Motor neuron (in vitro differentiated cells): Measurements from ENCODE around the gene QRFP. TPM values are rescaled to one million over a fixed set of nuclear protein-coding genes. Genes with fewer than 3 reads are reported as not detected.

Experiments used
- ATAC-seq, 8 experiments: fragments of 200-7000 bp; cut with Tn5 transposase; replicated peaks in 6 of 8; 2 replicates each; pipeline ENCODE4 v1.8.0; 2021; ENCODE audit warnings: mild to moderate bottlenecking in 8 of 8, moderate library complexity in 8 of 8
- H3K27ac ChIP-seq, 2 donors: fragments of 250-450 bp; sonication (Bioruptor Pico); 2 replicates each; pipeline ENCODE4 v1.9.0; 2021; ENCODE audit warnings: antibody characterized with exemption in 2 of 2, mild to moderate bottlenecking in 2 of 2, moderate library complexity in 1 of 2
- H3K4me1 ChIP-seq, 2 donors: fragments of 250-450 bp; sonication (Bioruptor Pico); replicated peaks in 1 of 2; 2 replicates each; pipeline ENCODE4 v1.6.1; 2021; ENCODE audit warnings: antibody characterized with exemption in 2 of 2, mild to moderate bottlenecking in 2 of 2, moderate library complexity in 1 of 2
- H3K4me3 ChIP-seq, 5 donors: fragments of 250-450 bp; sonication (Bioruptor Pico); 2 replicates each; pipeline ENCODE4 v1.9.0; 2021; ENCODE audit warnings: antibody characterized with exemption in 5 of 5, mild to moderate bottlenecking in 5 of 5, moderate library complexity in 4 of 5
- WGBS, 10 experiments: fragments of 450-650 bp; shearing (Covaris generic); methylation state at CpG; one replicate each; pipeline ENCODE4 v1.0.0; 2022; 5-methylcytosine and 5-hydroxymethylcytosine counted together
- in situ Hi-C, 9 experiments: fragments of 400-800 bp; cut with MboI; loops; one replicate each; pipeline ENCODE4 v1.15.0; 2021; ENCODE audit warnings: low sequenced_read_pairs in 9 of 9, low pct_unique_long_range_greater_than_20kb in 2 of 9; ENCODE audit not compliant: unreplicated experiment in 9 of 9
- total RNA-seq, 8 experiments: library from RNA; unstranded; fragments of 300-600 nt; gene quantifications; 2 replicates each; pipeline versions ENCODE4 v1.2.3 to v1.2.4, GENCODE V29; 2022

The QRFP gene
- total RNA-seq, 8 experiments from 2014 or later, result 0.33 to 3.0 (median 0.66) TPM

- in situ Hi-C loops, result no loop called here
- 58 to 100% (median 80%) methylated on average over 1 to 2 of the region's 7 CpGs; no CpG with 5 or more reads in 5 of the 10 experiments for WGBS, 10 experiments
- ATAC-seq, result peak in 2 of 8 experiments; percentile 12 to 31
- Histone ChIP-seq H3K27ac (peak overlapping the region in 1 of 2 donors; percentile 64), H3K4me3 (no peak overlapping the region), H3K4me1 (peaks cover 27 to 50% of the 10 kb centered on the region in 2 donors)
Measured at GRCh38 chr9:130894546-130894945, 2.1 kb downstream of the QRFP start.

DNA sequence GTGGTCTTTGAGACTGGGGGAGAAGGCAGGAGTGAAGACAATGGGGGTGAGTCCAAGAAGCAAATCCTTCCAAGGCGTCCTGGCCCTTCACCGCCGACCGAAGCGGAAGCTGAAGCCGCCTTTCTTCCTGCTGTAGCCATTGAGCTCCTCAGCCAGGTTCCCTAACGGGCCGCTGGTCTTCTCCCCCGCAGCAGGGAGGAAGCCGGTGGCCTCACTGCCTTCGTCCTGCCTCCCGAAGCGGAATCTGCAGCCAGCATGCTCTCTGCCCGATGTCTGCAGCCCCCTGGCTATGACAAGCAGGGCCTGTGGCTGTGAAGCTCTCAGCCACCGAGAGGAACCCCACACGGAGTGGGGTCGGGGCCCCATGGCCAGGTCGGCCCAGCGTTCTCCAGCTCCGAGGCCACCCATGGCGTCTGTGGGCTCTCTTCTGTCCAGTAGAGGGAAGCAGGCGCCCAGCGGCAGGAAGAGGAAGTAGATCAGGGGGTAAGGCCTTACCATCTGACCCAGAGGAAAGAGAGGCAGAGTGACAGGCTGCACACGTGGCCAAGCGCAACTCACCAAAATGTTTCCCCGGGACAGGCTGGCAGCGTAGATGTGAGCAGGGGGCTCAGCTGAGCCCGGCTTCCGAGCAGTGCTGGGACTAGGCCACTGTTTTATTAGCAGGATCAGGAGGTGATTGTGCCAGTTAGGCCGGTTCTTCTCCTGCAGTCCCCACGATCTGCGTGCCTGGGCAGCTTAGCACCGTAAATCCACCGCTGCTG is 3.1 kb downstream of the QRFP start:
- peak overlapping the region; percentile 26 to 66 for H3K27ac ChIP-seq
- in situ Hi-C loops, result no loop called here
- H3K4me3 ChIP-seq, result no peak overlapping the region
- WGBS, 10 experiments, result 79 to 100% (median 88%) methylated on average over 2 to 8 of the region's 34 CpGs; no CpG with 5 or more reads in 5 of the 10 experiments
- peak in 3 of 8 experiments; percentile 16 to 44 (median 19) for ATAC-seq
- H3K4me1 ChIP-seq, result peaks cover 27 to 50% of the 10 kb centered on the region in 2 donors

DNA sequence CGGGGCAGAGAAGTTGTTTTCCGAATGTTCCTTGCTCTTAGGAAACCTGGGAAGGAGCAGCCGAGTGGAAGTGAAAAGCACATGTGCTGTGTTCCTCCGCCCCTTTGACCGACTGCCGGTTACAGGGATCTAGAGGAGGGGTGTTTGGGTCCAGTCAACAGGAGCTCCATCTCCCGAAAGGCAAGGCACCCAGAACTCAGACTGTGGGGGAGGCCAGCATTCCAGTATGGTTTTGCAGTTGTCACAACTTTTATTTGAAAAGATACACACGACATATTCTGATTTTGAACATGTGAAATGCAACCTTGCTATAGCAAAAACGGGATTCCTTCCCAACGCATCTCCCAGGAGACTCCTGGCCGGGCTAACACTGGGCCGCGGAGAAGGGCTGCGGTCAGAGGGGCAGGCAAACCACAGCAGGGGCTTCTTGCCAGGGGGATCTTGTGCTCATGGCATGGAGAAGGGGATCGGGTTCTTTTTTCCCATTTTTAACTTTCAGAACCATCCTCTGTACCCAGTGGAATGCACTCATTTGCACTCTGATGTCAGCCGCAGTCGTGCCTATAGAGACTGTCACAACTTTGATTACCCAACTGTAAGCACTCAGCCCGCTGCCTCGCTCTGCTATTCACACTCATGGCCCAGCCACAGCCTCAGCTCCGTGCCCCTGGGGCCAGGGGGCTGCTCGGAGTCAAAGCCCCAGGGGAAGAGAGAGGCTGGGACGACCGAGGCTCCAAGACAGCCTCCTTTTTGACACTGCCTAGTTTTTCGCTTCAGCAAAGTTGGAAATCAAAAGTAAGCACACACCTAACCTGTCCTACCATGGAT is 3.9 kb downstream of the QRFP start:
- ATAC-seq, result peak in 1 of 8 experiments; percentile 35
- in situ Hi-C loops, result no loop called here
- Histone ChIP-seq H3K27ac (peak overlapping the region; percentile 66 to 68), H3K4me3 (no peak overlapping the region), H3K4me1 (peaks cover 27 to 50% of the 10 kb centered on the region in 2 donors)
- 63 to 93% (median 72%) methylated on average over 3 to 16 of the region's 24 CpGs; no CpG with 5 or more reads in 3 of the 10 experiments for WGBS, 10 experiments

- peak in 6 of 8 experiments; percentile 32 to 87 (median 80) for ATAC-seq
- H3K4me3 ChIP-seq, result no peak overlapping the region
- H3K4me1 ChIP-seq, result peaks cover 27 to 50% of the 10 kb centered on the region in 2 donors
- in situ Hi-C loops, result no loop called here
- WGBS, 10 experiments, result 0 to 80% (median 44%) methylated on average over 1 to 14 of the region's 18 CpGs; no CpG with 5 or more reads in 1 of the 10 experiments
- peak overlapping the region; percentile 66 to 68 for H3K27ac ChIP-seq
Measured at GRCh38 chr9:130891688-130892476, 4.7 kb downstream of the QRFP start.

- H3K27ac ChIP-seq, result peak overlapping the region; percentile 66 to 68
- no peak for ATAC-seq
- in situ Hi-C loops, result no loop called here
- H3K4me3 ChIP-seq, result no peak overlapping the region
- WGBS, 10 experiments, result 72 to 100% (median 88%) methylated on average over 1 to 10 of the region's 20 CpGs; no CpG with 5 or more reads in 1 of the 10 experiments
- H3K4me1 ChIP-seq, result peaks cover 23 to 50% of the 10 kb centered on the region in 2 donors
Measured at GRCh38 chr9:130890870-130891687, 5.5 kb downstream of the QRFP start.

DNA sequence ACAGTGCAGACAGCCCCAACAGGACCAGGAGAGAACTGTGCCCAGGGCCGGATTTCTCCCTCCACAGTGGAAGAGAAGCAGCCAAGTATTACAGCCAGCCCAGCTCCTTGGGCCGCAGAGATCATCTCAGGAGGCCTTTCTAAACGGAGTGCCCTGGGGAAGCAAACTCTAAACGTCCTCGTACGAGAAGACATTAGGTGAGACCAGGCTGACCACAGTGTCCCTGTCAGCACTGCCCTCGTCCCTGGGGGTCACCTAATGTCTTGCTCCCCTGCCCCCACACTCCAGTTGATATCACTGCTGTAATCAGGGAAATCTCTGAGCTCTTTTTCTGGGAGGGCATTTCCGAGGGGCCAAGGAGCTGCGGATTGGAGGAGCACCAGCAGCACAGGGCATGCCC is 6.5 kb downstream of the QRFP start:
- Histone ChIP-seq H3K27ac (no peak overlapping the region), H3K4me3 (no peak overlapping the region), H3K4me1 (peaks cover 22 to 45% of the 10 kb centered on the region in 2 donors)
- in situ Hi-C loops, result no loop called here
- no peak for ATAC-seq
- WGBS, 10 experiments, result 60 to 100% (median 94%) methylated on average over 1 to 7 of the region's 9 CpGs; no CpG with 5 or more reads in 4 of the 10 experiments

DNA sequence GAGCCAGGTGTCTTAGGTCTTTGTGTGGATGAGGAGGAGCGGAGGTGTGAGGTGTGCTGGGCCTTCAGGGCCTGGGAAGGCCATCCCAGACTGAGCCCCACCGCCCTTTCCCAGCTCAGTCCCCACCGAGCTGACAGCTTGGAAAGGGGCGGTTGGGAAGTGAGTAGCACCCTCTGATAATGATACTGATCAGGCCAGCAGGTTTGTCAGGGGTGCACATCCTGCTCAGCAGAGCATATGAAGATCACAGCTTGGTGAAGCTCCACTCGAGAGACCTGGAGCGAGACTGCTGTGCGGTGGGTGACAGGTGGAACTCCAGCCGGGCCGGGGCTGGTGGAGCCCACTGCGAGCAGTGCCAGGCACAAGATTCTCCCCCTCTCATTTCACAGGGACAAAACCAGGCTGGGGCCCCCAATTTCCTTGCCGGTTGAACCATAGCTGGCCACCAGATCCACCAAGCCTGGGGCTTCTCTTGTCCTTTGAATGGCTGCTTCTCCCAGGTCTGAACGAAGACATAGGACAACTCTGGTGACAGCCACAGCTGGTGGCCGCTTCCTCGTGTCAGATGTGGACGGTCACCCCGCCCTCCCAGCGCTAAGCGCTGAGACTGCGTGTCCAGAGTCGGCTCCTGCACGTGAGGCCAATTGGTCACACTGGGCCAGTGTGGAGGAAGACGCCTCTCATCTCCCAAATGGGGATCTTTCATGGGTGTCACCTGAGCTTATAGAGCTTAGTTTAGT is 8.3 kb downstream of the QRFP start:
- 60 to 100% (median 95%) methylated on average over 1 to 8 of the region's 22 CpGs; no CpG with 5 or more reads in 4 of the 10 experiments for WGBS, 10 experiments
- no peak for ATAC-seq
- Histone ChIP-seq H3K4me3 (no peak overlapping the region), H3K4me1 (peaks cover 22 to 28% of the 10 kb centered on the region in 2 donors), H3K27ac (peak overlapping the region; percentile 35 to 43)
- in situ Hi-C loops, result no loop called here

DNA sequence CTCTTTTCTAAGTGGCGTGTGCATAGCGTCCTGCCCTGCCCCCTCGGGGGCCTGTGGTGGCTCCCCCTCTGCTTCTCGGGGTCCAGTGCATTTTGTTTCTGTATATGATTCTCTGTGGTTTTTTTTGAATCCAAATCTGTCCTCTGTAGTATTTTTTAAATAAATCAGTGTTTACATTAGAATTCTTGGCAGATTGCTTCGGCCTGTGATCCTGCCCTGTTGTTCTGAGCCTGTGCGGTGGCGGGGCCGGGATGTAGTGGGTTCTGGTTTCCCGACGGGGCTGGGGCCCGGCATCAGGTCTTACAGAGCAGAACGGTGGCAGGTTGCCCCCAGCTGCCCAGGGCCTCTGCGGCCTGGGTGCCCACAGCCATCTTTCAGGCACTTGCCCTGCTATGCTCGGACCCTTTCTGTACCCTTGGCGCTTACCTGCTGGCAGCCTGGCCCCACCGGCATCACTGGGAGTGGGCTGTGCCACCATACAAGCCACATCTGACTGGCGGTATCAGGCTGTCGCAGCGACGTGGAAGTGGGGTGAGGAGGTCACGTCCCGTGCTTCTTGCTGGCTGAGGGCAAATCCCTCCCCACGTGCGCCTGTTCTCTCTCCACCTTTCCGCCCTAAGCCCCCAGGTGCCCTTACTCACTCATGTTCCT is 9.0 kb downstream of the QRFP start:
- no peak for ATAC-seq
- WGBS, 10 experiments, result 90 to 100% (median 94%) methylated on average over 2 to 12 of the region's 25 CpGs; no CpG with 5 or more reads in 5 of the 10 experiments
- Histone ChIP-seq H3K4me3 (no peak overlapping the region), H3K4me1 (peaks cover 16 to 21% of the 10 kb centered on the region in 2 donors), H3K27ac (peak overlapping the region; percentile 22 to 40)
- in situ Hi-C loops, result no loop called here

DNA sequence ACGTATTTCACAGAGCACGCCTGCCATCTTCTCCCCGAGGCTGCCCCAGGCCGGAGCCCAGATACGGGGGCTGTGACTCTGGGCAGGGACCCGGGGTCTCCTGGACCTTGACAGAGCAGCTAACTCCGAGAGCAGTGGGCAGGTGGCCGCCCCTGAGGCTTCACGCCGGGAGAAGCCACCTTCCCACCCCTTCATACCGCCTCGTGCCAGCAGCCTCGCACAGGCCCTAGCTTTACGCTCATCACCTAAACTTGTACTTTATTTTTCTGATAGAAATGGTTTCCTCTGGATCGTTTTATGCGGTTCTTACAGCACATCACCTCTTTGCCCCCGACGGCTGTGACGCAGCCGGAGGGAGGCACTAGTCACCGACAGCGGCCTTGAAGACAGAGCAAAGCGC is 9.6 kb downstream of the QRFP start:
- Histone ChIP-seq H3K4me3 (no peak overlapping the region), H3K27ac (peak overlapping the region in 1 of 2 donors; percentile 40), H3K4me1 (peaks cover 9 to 15% of the 10 kb centered on the region in 2 donors)
- in situ Hi-C loops, result no loop called here
- 80 to 97% (median 90%) methylated on average over 1 to 10 of the region's 23 CpGs; no CpG with 5 or more reads in 4 of the 10 experiments for WGBS, 10 experiments
- no peak for ATAC-seq

DNA sequence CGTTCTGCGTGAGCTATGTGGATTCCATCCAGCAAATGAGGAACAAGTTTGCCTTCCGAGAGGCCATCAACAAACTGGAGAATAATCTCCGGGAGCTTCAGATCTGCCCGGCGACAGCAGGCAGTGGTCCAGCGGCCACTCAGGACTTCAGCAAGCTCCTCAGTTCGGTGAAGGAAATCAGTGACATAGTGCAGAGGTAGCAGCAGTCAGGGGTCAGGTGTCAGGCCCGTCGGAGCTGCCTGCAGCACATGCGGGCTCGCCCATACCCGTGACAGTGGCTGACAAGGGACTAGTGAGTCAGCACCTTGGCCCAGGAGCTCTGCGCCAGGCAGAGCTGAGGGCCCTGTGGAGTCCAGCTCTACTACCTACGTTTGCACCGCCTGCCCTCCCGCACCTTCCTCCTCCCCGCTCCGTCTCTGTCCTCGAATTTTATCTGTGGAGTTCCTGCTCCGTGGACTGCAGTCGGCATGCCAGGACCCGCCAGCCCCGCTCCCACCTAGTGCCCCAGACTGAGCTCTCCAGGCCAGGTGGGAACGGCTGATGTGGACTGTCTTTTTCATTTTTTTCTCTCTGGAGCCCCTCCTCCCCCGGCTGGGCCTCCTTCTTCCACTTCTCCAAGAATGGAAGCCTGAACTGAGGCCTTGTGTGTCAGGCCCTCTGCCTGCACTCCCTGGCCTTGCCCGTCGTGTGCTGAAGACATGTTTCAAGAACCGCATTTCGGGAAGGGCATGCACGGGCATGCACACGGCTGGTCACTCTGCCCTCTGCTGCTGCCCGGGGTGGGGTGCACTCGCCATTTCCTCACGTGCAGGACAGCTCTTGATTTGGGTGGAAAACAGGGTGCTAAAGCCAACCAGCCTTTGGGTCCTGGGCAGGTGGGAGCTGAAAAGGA is 10.9 kb downstream of the QRFP start:
- H3K4me1 ChIP-seq, result peaks cover 0 to 2% of the 10 kb centered on the region in 2 donors
- in situ Hi-C loops, result no loop called here
- 74 to 100% (median 91%) methylated on average over 1 to 20 of the region's 35 CpGs; no CpG with 5 or more reads in 2 of the 10 experiments for WGBS, 10 experiments
- H3K27ac ChIP-seq, result peak overlapping the region; percentile 28 to 71
- ATAC-seq, result peak in 1 of 8 experiments; percentile 19
- H3K4me3 ChIP-seq, result no peak overlapping the region
